DND-41 (cell line): ENCODE results near the gene MYH14.
A peak's percentile ranks its signal among the peaks of the same experiment; 100 is the strongest.

Experiments
- ATAC-seq: fragments of 200-7000 bp; cut with Tn5 transposase; 3 replicates; pipeline ENCODE4 v1.9.1; 2021; ENCODE audit warnings: low read depth; ENCODE audit not compliant: insufficient read depth
- DNase-seq: peaks from one replicate; pipeline ENCODE4 v3.0.0-alpha.2; 2020
- H2AFZ ChIP-seq: 2 replicates; pipeline ENCODE4 v1.6.0; 2012; ENCODE audit warnings: low read depth, low read length
- H3K27ac ChIP-seq: 2 replicates; pipeline ENCODE4 v1.5.1; 2012; ENCODE audit warnings: low read length, inconsistent platforms
- H3K27me3 ChIP-seq: fragments of 200-600 bp; sonication (generic); 2 replicates; pipeline ENCODE4 v1.6.0; 2012; ENCODE audit warnings: low read length, mild to moderate bottlenecking, inconsistent platforms; ENCODE audit not compliant: insufficient read depth, poor library complexity
- H3K36me3 ChIP-seq: 2 replicates; pipeline ENCODE4 v1.5.1; 2012; ENCODE audit warnings: low read length, inconsistent platforms; ENCODE audit not compliant: insufficient read depth
- H3K4me1 ChIP-seq: 2 replicates; pipeline ENCODE4 v1.5.1; 2012; ENCODE audit warnings: mild to moderate bottlenecking, low read length; ENCODE audit not compliant: insufficient read depth
- H3K4me2 ChIP-seq: 2 replicates; pipeline ENCODE4 v1.6.0; 2012; ENCODE audit warnings: mild to moderate bottlenecking, moderate library complexity, low read length, inconsistent platforms; ENCODE audit not compliant: insufficient read depth
- H3K4me3 ChIP-seq, 2 experiments: fragments of 200-600 bp in 1 of 2; shearing (Covaris generic) in 1 of 2; 2 replicates each; pipeline ENCODE4 v1.5.1; 2012 to 2016; ENCODE audit warnings: inconsistent platforms in 2 of 2, low read length in 2 of 2, mild to moderate bottlenecking in 2 of 2, low read depth in 1 of 2, moderate library complexity in 1 of 2
- H3K79me2 ChIP-seq: 2 replicates; pipeline ENCODE4 v1.6.0; 2012; ENCODE audit warnings: low read length, inconsistent platforms; ENCODE audit not compliant: insufficient read depth
- H3K9ac ChIP-seq: 2 replicates; pipeline ENCODE4 v1.6.0; 2012; ENCODE audit warnings: low read depth, mild to moderate bottlenecking, inconsistent platforms, low read length, moderate library complexity
- H3K9me3 ChIP-seq: 2 replicates; pipeline ENCODE4 v1.5.1; 2012; ENCODE audit warnings: low read length, moderate library complexity, mild to moderate bottlenecking, inconsistent platforms; ENCODE audit not compliant: insufficient read depth, severe bottlenecking
- H4K20me1 ChIP-seq: 2 replicates; pipeline ENCODE4 v1.6.0; 2012; ENCODE audit warnings: low read length; ENCODE audit not compliant: insufficient read depth
- EZH2 ChIP-seq: IDR thresholded peaks from 3 replicates; pipeline ENCODE4 v1.6.1; 2012; ENCODE audit warnings: borderline replicate concordance, low read depth, mild to moderate bottlenecking, moderate library complexity, low read length, inconsistent platforms; ENCODE audit not compliant: severe bottlenecking
- TF ChIP-seq, protein P1 (sequence below): IDR thresholded peaks from 2 replicates; pipeline ENCODE4 v1.5.1; 2012; ENCODE audit warnings: borderline replicate concordance, low read length, moderate library complexity, mild to moderate bottlenecking; ENCODE audit not compliant: poor library complexity, severe bottlenecking; ENCODE audit errors: extremely low read depth

MYH14 gene

DNA sequence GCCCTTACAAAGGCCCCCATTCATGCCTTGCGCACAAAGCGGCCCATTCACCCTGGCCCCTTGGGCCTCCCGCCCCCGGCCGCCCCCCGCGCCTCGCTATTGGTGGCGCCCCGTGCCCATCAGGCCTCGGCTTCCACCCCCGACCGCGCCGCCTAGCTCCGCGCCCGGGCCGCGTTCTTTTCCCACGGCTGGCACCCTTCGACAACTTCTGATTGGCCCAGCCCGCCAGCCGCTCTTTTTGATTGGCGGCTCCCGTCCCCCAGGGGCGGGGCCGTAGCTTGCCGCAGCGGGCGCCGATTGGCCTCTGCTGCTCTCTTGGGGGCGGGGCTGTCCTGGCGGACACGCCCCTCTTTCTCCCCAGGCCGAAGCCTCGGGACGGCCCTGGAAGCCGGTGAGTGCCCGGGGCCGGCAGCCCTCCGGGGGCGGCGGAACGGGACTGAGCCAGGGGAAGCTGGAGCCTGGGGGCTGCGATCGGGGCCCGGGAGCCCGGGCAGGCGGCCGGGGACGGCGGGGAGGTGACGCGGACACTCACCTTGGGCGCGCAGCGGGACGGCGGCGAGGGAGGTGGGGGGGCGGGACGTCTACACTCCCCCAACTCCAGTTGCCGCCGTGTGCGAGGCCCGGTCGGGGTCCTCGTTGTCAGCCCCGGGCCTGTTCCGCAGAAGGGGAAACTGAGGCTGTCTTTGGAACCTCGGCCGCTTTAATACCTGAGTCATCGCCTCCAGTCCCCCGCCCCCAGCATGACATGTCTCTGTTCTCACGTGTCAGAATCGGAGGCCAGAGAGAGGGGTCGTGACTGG, at the start of gene MYH14:
MYH14 (plus strand) TSS at position 342 of the 800 bp plus-strand sequence. CDS start 6,744 bp downstream, outside the sequence.
- no peak for DNase-seq
- TF ChIP-seq, protein P1, sequence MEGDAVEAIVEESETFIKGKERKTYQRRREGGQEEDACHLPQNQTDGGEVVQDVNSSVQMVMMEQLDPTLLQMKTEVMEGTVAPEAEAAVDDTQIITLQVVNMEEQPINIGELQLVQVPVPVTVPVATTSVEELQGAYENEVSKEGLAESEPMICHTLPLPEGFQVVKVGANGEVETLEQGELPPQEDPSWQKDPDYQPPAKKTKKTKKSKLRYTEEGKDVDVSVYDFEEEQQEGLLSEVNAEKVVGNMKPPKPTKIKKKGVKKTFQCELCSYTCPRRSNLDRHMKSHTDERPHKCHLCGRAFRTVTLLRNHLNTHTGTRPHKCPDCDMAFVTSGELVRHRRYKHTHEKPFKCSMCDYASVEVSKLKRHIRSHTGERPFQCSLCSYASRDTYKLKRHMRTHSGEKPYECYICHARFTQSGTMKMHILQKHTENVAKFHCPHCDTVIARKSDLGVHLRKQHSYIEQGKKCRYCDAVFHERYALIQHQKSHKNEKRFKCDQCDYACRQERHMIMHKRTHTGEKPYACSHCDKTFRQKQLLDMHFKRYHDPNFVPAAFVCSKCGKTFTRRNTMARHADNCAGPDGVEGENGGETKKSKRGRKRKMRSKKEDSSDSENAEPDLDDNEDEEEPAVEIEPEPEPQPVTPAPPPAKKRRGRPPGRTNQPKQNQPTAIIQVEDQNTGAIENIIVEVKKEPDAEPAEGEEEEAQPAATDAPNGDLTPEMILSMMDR: no peak
- no peak for TF ChIP-seq EZH2
- H3K79me2 ChIP-seq: no peaks in the 10 kb centered on the region
- no peak within 1 kb of the TSS for H3K27ac ChIP-seq
- H3K36me3 ChIP-seq: no peaks in the 10 kb centered on the region
- H3K27me3 ChIP-seq: no peaks in the 10 kb centered on the region
- H3K9me3 ChIP-seq: no peaks in the 10 kb centered on the region
- no peaks in the 10 kb centered on the region for H3K4me1 ChIP-seq
- no peak within 1 kb of the TSS for H3K9ac ChIP-seq
- H3K4me2 ChIP-seq: no peak within 1 kb of the TSS
- no peak within 1 kb of the TSS for H2AFZ ChIP-seq
- ATAC-seq: no peak
- H3K4me3 ChIP-seq: no peak within 1 kb of the TSS
- no peaks in the 10 kb centered on the region for H4K20me1 ChIP-seq

GRCh38 chr19:50154529-50154928, 48.9 kb upstream of the MYH14 start:
- H3K27ac ChIP-seq: no peak overlapping the region
- no peaks in the 10 kb centered on the region for H3K27me3 ChIP-seq
- H3K9me3 ChIP-seq: no peaks in the 10 kb centered on the region
- H4K20me1 ChIP-seq: no peaks in the 10 kb centered on the region
- no peaks in the 10 kb centered on the region for H3K4me1 ChIP-seq
- no peaks in the 10 kb centered on the region for H3K36me3 ChIP-seq
- DNase-seq (no peak), ATAC-seq (no peak)
- no peaks in the 10 kb centered on the region for H3K79me2 ChIP-seq
- H3K9ac ChIP-seq: no peak overlapping the region
- H3K4me3 ChIP-seq: no peak overlapping the region
- no peak overlapping the region for H3K4me2 ChIP-seq
- TF ChIP-seq, protein P1: no peak
- H2AFZ ChIP-seq: no peak overlapping the region

GRCh38 chr19:50155520-50156109, 47.8 kb upstream of the MYH14 start:
- H3K27ac ChIP-seq: no peak overlapping the region
- H3K9ac ChIP-seq: no peak overlapping the region
- no peaks in the 10 kb centered on the region for H3K36me3 ChIP-seq
- H3K4me3 ChIP-seq: no peak overlapping the region
- no peaks in the 10 kb centered on the region for H3K4me1 ChIP-seq
- H3K9me3 ChIP-seq: no peaks in the 10 kb centered on the region
- TF ChIP-seq, protein P1: peak; percentile 55
- TF ChIP-seq EZH2: no peak
- no peak overlapping the region for H3K4me2 ChIP-seq
- no peaks in the 10 kb centered on the region for H3K79me2 ChIP-seq
- no peaks in the 10 kb centered on the region for H3K27me3 ChIP-seq
- no peak overlapping the region for H2AFZ ChIP-seq
- no peak for DNase-seq
- H4K20me1 ChIP-seq: no peaks in the 10 kb centered on the region
- no peak for ATAC-seq
